Measurements from ENCODE around the gene RBKS. TPM values are rescaled to one million over a fixed set of nuclear protein-coding genes. Genes with fewer than 3 reads are reported as not detected.

Gene RBKS
- total RNA-seq, 4 donors from 2014 or later, result 1.5 to 15.2 (median 15.1) TPM; not detected in 1

DNA sequence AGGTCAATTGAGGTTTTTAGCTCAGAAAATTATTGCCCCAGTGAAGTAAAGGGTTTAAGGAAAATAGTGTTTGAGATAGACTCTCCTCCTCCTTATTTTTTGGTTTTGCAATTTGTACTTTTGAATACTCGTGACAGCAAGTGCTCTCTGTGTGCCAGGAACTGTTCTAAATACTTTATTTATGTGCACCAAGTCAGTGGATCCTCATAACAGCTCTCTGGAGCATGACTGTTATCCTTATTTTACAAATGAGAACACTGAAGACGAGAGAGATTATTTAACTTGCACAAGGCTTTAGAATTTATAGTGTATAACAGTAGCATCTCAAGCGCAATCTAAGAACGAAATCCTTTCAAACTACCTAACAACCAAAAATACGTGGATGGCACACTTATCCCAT lies 25.0 kb upstream of the RBKS start:
- in situ Hi-C loops (cut with MboI; ENCODE audit: low pct_ligation_motif_present in 1 of 4, low pct_unique_long_range_greater_than_20kb in 1 of 4, low sequenced_read_pairs in 3 of 4), result no loop called here
- Histone ChIP-seq H3K4me1 (peaks cover 0 to 29% (median 11%) of the 10 kb centered on the region in 4 donors), H3K27ac (peak overlapping the region; percentile 55 to 75 (median 66)), H3K4me3 (no peak overlapping the region), H3K36me3 (no peaks in the 10 kb centered on the region), H3K9me3 (no peaks in the 10 kb centered on the region), H3K27me3 (no peaks in the 10 kb centered on the region)
- intact Hi-C loops (cut with DNase I; ENCODE audit: low total_unique reads), result no loop called here
- 56 to 60% methylated on average over 5 of the region's 5 CpGs for WGBS, 2 donors (ENCODE audit: low coverage in 1 of 2)
- no peak for TF ChIP-seq CTCF (IDR thresholded peaks at IDR 0.05)
- TF ChIP-seq EP300 (IDR thresholded peaks at IDR 0.05; ENCODE audit: low read depth), result peak; percentile 52
- TF ChIP-seq POLR2AphosphoS5 (IDR thresholded peaks at IDR 0.05), result peak; percentile 45 to 70 (median 64)
- no peak for TF ChIP-seq POLR2A (IDR thresholded peaks at IDR 0.05)
- DNase-seq, result no peak

GRCh38 chr2:27914805-27915175 lies 24.6 kb upstream of the RBKS start:
- H3K36me3 ChIP-seq, result no peaks in the 10 kb centered on the region
- H3K4me1 ChIP-seq, result peaks cover 0 to 26% (median 11%) of the 10 kb centered on the region in 4 donors
- in situ Hi-C loops (cut with MboI; ENCODE audit: low pct_ligation_motif_present in 1 of 4, low pct_unique_long_range_greater_than_20kb in 1 of 4, low sequenced_read_pairs in 3 of 4) (no loop called here), intact Hi-C loops (cut with DNase I; ENCODE audit: low total_unique reads) (no loop called here)
- H3K4me3 ChIP-seq, result no peak overlapping the region
- DNase-seq, result no peak
- no peaks in the 10 kb centered on the region for H3K27me3 ChIP-seq
- no peak for TF ChIP-seq POLR2A (IDR thresholded peaks at IDR 0.05)
- TF ChIP-seq CTCF (IDR thresholded peaks at IDR 0.05), result no peak
- no peak for TF ChIP-seq EP300 (IDR thresholded peaks at IDR 0.05; ENCODE audit: low read depth)
- TF ChIP-seq POLR2AphosphoS5 (IDR thresholded peaks at IDR 0.05), result no peak
- H3K9me3 ChIP-seq, result no peaks in the 10 kb centered on the region
- H3K27ac ChIP-seq, result peak overlapping the region; percentile 55 to 75 (median 66)

DNA sequence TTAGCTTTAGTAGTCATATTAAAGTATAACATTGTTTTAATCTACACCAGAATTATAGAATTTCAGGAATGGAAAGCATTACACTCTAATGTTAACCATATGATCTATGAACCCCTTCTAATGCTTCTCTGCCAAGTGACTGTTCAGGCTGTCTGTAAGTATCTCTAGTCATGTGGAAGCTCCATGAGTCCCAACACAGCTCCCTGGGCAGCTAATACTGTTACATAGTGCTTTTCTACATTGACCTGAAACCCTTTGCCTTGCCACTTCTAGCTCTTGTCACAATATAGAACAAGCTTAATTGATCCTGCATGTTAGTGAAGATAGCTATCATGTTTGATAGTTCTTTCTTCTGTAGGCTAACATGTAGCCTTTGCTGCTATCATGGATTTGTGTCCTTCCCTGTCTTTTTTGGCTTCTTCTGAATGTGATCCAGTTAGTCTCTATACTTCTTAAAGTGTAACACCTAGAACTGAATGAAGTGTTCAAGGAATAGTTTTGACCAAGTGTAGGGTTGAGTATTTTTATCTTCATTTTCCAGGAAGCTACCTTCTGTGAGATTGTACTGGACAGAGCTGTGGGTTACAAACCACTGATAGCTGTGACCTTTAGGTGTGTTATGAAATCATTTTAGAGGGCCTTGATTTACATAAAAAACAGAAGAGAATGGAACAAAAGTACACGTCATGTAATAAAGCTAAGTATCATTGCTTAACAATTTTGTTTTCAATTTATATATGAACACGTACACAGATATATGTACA lies 24.0 kb upstream of the RBKS start:
- H3K4me3 ChIP-seq, result no peak overlapping the region
- 81 to 84% methylated on average over 2 of the region's 2 CpGs for WGBS, 2 donors (ENCODE audit: low coverage in 1 of 2)
- no peak for DNase-seq
- peak overlapping the region; percentile 55 to 75 (median 66) for H3K27ac ChIP-seq
- in situ Hi-C loops (cut with MboI; ENCODE audit: low pct_ligation_motif_present in 1 of 4, low pct_unique_long_range_greater_than_20kb in 1 of 4, low sequenced_read_pairs in 3 of 4) (no loop called here), intact Hi-C loops (cut with DNase I; ENCODE audit: low total_unique reads) (no loop called here)
- H3K9me3 ChIP-seq, result no peaks in the 10 kb centered on the region
- H3K4me1 ChIP-seq, result peaks cover 0 to 26% (median 11%) of the 10 kb centered on the region in 4 donors
- H3K27me3 ChIP-seq, result no peaks in the 10 kb centered on the region
- TF ChIP-seq POLR2AphosphoS5 (IDR thresholded peaks at IDR 0.05), result no peak
- no peak for TF ChIP-seq EP300 (IDR thresholded peaks at IDR 0.05; ENCODE audit: low read depth)
- no peak for TF ChIP-seq CTCF (IDR thresholded peaks at IDR 0.05)
- no peak for TF ChIP-seq POLR2A (IDR thresholded peaks at IDR 0.05)
- no peaks in the 10 kb centered on the region for H3K36me3 ChIP-seq

GRCh38 chr2:27912512-27912911 lies 22.3 kb upstream of the RBKS start:
- H3K27ac ChIP-seq, result no peak overlapping the region
- intact Hi-C loops (cut with DNase I; ENCODE audit: low total_unique reads) (no loop called here), in situ Hi-C loops (cut with MboI; ENCODE audit: low pct_ligation_motif_present in 1 of 4, low pct_unique_long_range_greater_than_20kb in 1 of 4, low sequenced_read_pairs in 3 of 4) (no loop called here)
- no peaks in the 10 kb centered on the region for H3K36me3 ChIP-seq
- TF ChIP-seq CTCF (IDR thresholded peaks at IDR 0.05) (no peak), EP300 (IDR thresholded peaks at IDR 0.05; ENCODE audit: low read depth) (no peak), POLR2A (IDR thresholded peaks at IDR 0.05) (no peak), POLR2AphosphoS5 (IDR thresholded peaks at IDR 0.05) (no peak)
- H3K9me3 ChIP-seq, result no peaks in the 10 kb centered on the region
- 94 to 100% methylated on average over 2 of the region's 2 CpGs for WGBS, 2 donors (ENCODE audit: low coverage in 1 of 2)
- H3K4me1 ChIP-seq, result peaks cover 0 to 26% (median 11%) of the 10 kb centered on the region in 4 donors
- H3K4me3 ChIP-seq, result no peak overlapping the region
- no peak for DNase-seq
- no peaks in the 10 kb centered on the region for H3K27me3 ChIP-seq
